CD14-positive monocyte (primary cell): ENCODE measurements around the gene PTPRE. TPM values are rescaled to one million over a fixed set of nuclear protein-coding genes. Genes with fewer than 3 reads are reported as not detected.

Experiments used
- DNase-seq, 3 donors: peaks; one replicate each; pipeline ENCODE4 v3.0.0-alpha.2; 2011 to 2022
- H2AFZ ChIP-seq: 2 replicates; pipeline ENCODE4 v1.6.0; 2012; ENCODE audit warnings: mild to moderate bottlenecking, low read depth, low read length, inconsistent platforms; ENCODE audit not compliant: insufficient read depth, poor library complexity, severe bottlenecking
- H3K27ac ChIP-seq, 2 donors: 1 replicate in 1 of 2; 2 replicates in 1 of 2; pipeline ENCODE4 v1.5.1; 2012 to 2013; ENCODE audit warnings: low read length in 2 of 2, control low read depth in 1 of 2, inconsistent platforms in 1 of 2, low read depth in 1 of 2, mild to moderate bottlenecking in 1 of 2
- H3K27me3 ChIP-seq, 2 donors: one replicate each; pipeline versions ENCODE4 v1.6.0 to v1.6.1; 2011 to 2013; ENCODE audit warnings: low read length in 2 of 2; ENCODE audit not compliant: control insufficient read depth in 2 of 2, insufficient read depth in 2 of 2
- H3K36me3 ChIP-seq, 2 donors: replicated peaks in 1 of 2; 1 replicate in 1 of 2; 2 replicates in 1 of 2; pipeline versions ENCODE4 v1.5.1 to v1.6.1; 2012 to 2013; ENCODE audit warnings: low read length in 2 of 2, control low read depth in 1 of 2, inconsistent platforms in 1 of 2, mild to moderate bottlenecking in 1 of 2; ENCODE audit not compliant: insufficient read depth in 2 of 2, control insufficient read depth in 1 of 2
- H3K4me1 ChIP-seq, 2 donors: 1 replicate in 1 of 2; 2 replicates in 1 of 2; pipeline versions ENCODE4 v1.5.1 to v1.6.1; 2012 to 2013; ENCODE audit warnings: low read length in 2 of 2, control low read depth in 1 of 2, inconsistent platforms in 1 of 2, mild to moderate bottlenecking in 1 of 2, moderate library complexity in 1 of 2; ENCODE audit not compliant: insufficient read depth in 2 of 2, control insufficient read depth in 1 of 2
- H3K4me2 ChIP-seq: replicated peaks from 2 replicates; pipeline ENCODE3; 2012; ENCODE audit warnings: low read length, moderate library complexity, mild to moderate bottlenecking; ENCODE audit not compliant: poor library complexity, severe bottlenecking; ENCODE audit errors: extremely low read depth
- H3K4me3 ChIP-seq, 3 experiments: fragments of 200-600 bp in 1 of 3; sonication (generic) in 1 of 3; replicated peaks in 1 of 3; 1 replicate in 2 of 3; 2 replicates in 1 of 3; pipeline ENCODE4 v1.5.1; 2011 to 2013; ENCODE audit warnings: low read length in 3 of 3, mild to moderate bottlenecking in 3 of 3, control low read depth in 2 of 3, low read depth in 2 of 3, inconsistent platforms in 1 of 3, moderate library complexity in 1 of 3
- H3K79me2 ChIP-seq: 2 replicates; pipeline ENCODE4 v1.6.0; 2012; ENCODE audit warnings: mild to moderate bottlenecking, control low read depth, inconsistent platforms, low read length, moderate library complexity; ENCODE audit not compliant: insufficient read depth
- H3K9ac ChIP-seq: 2 replicates; pipeline ENCODE4 v1.6.0; 2017; ENCODE audit warnings: low read length, mild to moderate bottlenecking; ENCODE audit not compliant: insufficient read depth, poor library complexity, severe bottlenecking
- H3K9me3 ChIP-seq, 2 donors: replicated peaks in 1 of 2; 1 replicate in 1 of 2; 2 replicates in 1 of 2; pipeline versions ENCODE4 v1.5.1 to v1.6.1; 2012 to 2013; ENCODE audit warnings: low read length in 2 of 2, control low read depth in 1 of 2; ENCODE audit not compliant: control insufficient read depth in 1 of 2, insufficient read depth in 1 of 2
- H4K20me1 ChIP-seq: 2 replicates; pipeline ENCODE4 v1.6.0; 2012; ENCODE audit warnings: mild to moderate bottlenecking, low read length, control low read depth, moderate library complexity; ENCODE audit not compliant: insufficient read depth
- H3K27ac Mint-ChIP-seq, 7 donors: one replicate each; pipeline ENCODE4 v1.8.0; 2020; ENCODE audit warnings: mild to moderate bottlenecking in 7 of 7, mixed read lengths in 7 of 7, moderate library complexity in 6 of 7, inconsistent platforms in 2 of 7
- H3K27me3 Mint-ChIP-seq, 3 donors: one replicate each; pipeline ENCODE4 v1.8.0; 2021 to 2022; ENCODE audit warnings: low read depth in 3 of 3, mild to moderate bottlenecking in 3 of 3, mixed read lengths in 3 of 3, moderate library complexity in 3 of 3, inconsistent platforms in 1 of 3
- H3K36me3 Mint-ChIP-seq, 2 donors: one replicate each; pipeline ENCODE4 v1.8.0; 2020; ENCODE audit warnings: mixed read lengths in 2 of 2, inconsistent platforms in 1 of 2, mild to moderate bottlenecking in 1 of 2
- H3K4me1 Mint-ChIP-seq: one replicate; pipeline ENCODE4 v1.8.0; 2020; ENCODE audit warnings: mild to moderate bottlenecking, mixed read lengths
- H3K4me3 Mint-ChIP-seq, 2 donors: one replicate each; pipeline ENCODE4 v1.8.0; 2020; ENCODE audit warnings: mild to moderate bottlenecking in 2 of 2, mixed read lengths in 2 of 2, moderate library complexity in 1 of 2
- H3K9me3 Mint-ChIP-seq, 7 donors: one replicate each; pipeline ENCODE4 v1.8.0; 2020 to 2022; ENCODE audit warnings: mixed read lengths in 7 of 7, mild to moderate bottlenecking in 6 of 7, moderate library complexity in 6 of 7, inconsistent platforms in 2 of 7
- WGBS: methylation state at CpG from one replicate; pipeline ENCODE4 v1.1.5; 2013; ENCODE audit warnings: missing lambda C conversion rate; ENCODE audit not compliant: insufficient coverage; 5-methylcytosine and 5-hydroxymethylcytosine counted together
- intact Hi-C, 2 donors: fragments of 100-400 bp; cut with micrococcal nuclease; formaldehyde crosslinking; loops; one replicate each; pipeline versions ENCODE4 v1.15.0 to v1.15.1; 2023
- polyA plus RNA-seq, 3 donors: library from polyadenylated mRNA; depleted of rRNA in 1 of 3; unstranded in 2 of 3; stranded (reverse) in 1 of 3; fragments of 300-500 nt in 2 of 3; fragments of >200 nt in 1 of 3; fragmentation: Illumina TruSeq in 2 of 3; gene quantifications; 1 replicate in 2 of 3; 2 replicates in 1 of 3; pipeline ENCODE4 v1.2.3, GENCODE V29; 2012 to 2021
- TF ChIP-seq, protein P1 (sequence below): fragments of 200-600 bp; IDR thresholded peaks from one replicate; pipeline ENCODE4 v1.8.0; 2022; ENCODE audit warnings: antibody characterized with exemption, mild to moderate bottlenecking

Gene PTPRE
- polyA plus RNA-seq, 3 donors, result 95.2 to 271 (median 125) TPM

DNA sequence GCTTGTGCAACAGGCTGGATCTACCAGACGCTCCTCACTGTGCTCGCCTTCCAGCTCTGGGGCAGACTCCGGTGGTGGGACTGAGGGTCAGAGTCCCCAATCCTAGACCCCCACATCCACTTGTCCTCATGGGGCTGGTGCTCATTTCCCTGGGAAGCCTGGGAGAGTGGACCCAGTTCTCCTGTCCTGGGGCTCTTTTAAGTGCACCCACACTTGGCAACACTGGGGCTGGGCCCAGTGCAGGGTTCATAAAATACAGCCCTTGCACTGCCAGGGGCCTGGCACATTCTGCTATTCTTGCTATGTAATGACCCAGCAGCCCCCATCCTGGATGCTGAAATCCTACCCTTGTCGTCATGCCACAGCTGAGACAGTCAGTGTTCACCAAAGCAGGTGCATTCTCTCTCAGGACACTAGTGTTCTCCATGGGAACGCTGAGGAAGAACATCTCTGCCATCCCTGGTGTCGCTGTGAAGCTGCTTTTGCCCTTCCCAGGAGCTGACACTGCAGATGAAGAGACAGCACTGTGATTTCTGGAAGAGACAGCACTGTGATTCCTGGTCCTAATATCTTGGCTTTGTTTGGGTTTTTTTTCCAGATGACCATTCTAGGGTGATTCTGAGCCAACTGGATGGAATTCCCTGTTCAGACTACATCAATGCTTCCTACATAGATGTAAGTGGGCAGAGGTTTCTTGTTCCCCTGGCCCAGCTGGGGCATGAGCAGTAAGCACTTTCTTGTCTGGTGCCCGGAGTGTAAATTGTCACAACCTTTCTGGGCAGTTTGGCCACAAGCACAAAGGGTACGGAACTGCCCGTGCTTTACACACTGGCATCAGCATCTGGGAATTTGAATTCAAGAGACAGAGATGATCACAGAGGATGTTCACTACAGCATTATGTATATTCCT, 153.7 kb downstream of the PTPRE start:
- H3K9me3 Mint-ChIP-seq, result peaks cover 0 to 2% (median 0%) of the 10 kb centered on the region in 7 donors
- Histone ChIP-seq H3K27me3 (no peaks in the 10 kb centered on the region), H3K9ac (no peak overlapping the region), H3K79me2 (peaks cover 42% of the 10 kb centered on the region), H4K20me1 (peaks cover 64% of the 10 kb centered on the region), H3K4me3 (no peak overlapping the region), H3K27ac (peak overlapping the region; percentile 44 to 59), H2AFZ (no peak overlapping the region), H3K4me1 (peaks cover 91 to 98% of the 10 kb centered on the region in 2 donors), H3K4me2 (no peak overlapping the region), H3K9me3 (no peaks in the 10 kb centered on the region), H3K36me3 (peaks cover 73 to 74% of the 10 kb centered on the region in 2 donors)
- H3K27me3 Mint-ChIP-seq, result peaks cover 0 to 11% (median 2%) of the 10 kb centered on the region in 3 donors
- peak overlapping the region; percentile 54 to 100 (median 74) for H3K27ac Mint-ChIP-seq
- no peak for DNase-seq
- TF ChIP-seq, protein P1, sequence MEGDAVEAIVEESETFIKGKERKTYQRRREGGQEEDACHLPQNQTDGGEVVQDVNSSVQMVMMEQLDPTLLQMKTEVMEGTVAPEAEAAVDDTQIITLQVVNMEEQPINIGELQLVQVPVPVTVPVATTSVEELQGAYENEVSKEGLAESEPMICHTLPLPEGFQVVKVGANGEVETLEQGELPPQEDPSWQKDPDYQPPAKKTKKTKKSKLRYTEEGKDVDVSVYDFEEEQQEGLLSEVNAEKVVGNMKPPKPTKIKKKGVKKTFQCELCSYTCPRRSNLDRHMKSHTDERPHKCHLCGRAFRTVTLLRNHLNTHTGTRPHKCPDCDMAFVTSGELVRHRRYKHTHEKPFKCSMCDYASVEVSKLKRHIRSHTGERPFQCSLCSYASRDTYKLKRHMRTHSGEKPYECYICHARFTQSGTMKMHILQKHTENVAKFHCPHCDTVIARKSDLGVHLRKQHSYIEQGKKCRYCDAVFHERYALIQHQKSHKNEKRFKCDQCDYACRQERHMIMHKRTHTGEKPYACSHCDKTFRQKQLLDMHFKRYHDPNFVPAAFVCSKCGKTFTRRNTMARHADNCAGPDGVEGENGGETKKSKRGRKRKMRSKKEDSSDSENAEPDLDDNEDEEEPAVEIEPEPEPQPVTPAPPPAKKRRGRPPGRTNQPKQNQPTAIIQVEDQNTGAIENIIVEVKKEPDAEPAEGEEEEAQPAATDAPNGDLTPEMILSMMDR, result no peak
- 92% methylated on average over 7 of the region's 9 CpGs for WGBS
- peak overlapping the region in 1 of 2 donors; percentile 46 for H3K4me3 Mint-ChIP-seq
- peaks cover 84 to 94% of the 10 kb centered on the region in 2 donors for H3K36me3 Mint-ChIP-seq
- peaks cover 95% of the 10 kb centered on the region for H3K4me1 Mint-ChIP-seq
- intact Hi-C loops, result loop anchor here in 1 of 2 donors (5.0 kb wide), 1 partner anchor 83 kb away; no protein-coding TSS in a partner anchor
